Stimulated activated CD4-positive, alpha-beta T cell treated with anti-CD3 and anti-CD28 coated beads, Interleukin-12 subunit alpha, Interleukin-12 subunit beta, amount 100 ng/mL, for 48 hours (primary cell): ENCODE data around the gene MAPK4.
"Not testable (repeated sequence)": the region's sequence is repeated elsewhere in the genome, so short reads cannot be mapped to it uniquely, and the experiment has no call there.

Experiments used
- DNase-seq, 3 donors: peaks; one replicate each; pipeline ENCODE4 v3.0.0-alpha.2; 2020; ENCODE audit warnings: low read depth in 2 of 3, low spot score in 1 of 3

The MAPK4 gene

DNA sequence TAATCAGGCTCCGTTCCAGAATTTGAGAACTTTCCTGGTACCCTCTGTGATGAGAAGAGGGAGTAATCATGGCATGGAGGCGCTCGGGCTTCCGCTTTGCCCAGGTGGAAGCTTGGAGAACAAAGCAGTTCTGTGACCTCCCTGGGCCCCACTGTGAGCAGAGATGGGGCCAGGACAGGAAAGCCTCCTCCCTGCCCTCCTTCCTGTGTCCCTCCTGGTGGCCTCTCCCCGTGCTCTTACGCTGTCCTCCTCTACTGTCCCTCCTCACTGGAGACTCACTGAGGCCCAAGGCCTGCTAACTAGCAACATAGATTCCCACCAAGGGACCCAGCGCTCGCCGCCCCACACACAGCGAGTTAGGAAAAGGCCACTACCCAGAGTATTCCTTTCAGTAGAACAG lies 119.8 kb downstream of the MAPK4 start:
- no peak for DNase-seq

GRCh38 chr18:50680966-50681365 lies 121.1 kb downstream of the MAPK4 start:
- no peak for DNase-seq

GRCh38 chr18:50682852-50683251 lies 123.0 kb downstream of the MAPK4 start:
- no peak for DNase-seq

DNA sequence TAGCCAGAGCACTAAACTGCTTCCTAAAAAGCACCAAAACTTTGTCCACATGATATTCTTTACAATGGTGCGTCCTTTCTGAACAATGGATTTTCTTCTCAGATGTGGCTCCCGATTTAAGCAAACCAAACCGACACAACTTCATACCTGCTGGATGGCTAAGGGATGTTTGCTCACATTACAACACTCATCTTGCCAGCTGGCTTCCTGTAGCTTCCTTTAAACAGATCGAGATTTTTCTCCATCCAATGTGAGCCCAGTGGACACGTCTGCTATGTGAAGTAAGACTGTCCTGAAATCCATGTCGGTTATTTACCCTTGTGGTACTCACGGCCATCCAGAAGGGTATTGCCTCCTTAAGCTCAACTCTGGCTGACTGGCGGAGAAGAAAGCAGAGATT lies 126.5 kb downstream of the MAPK4 start:
- DNase-seq = no peak

GRCh38 chr18:50687491-50687890 lies 127.6 kb downstream of the MAPK4 start:
- DNase-seq = no peak

GRCh38 chr18:50689578-50689977 lies 129.7 kb downstream of the MAPK4 start:
- DNase-seq = no peak

DNA sequence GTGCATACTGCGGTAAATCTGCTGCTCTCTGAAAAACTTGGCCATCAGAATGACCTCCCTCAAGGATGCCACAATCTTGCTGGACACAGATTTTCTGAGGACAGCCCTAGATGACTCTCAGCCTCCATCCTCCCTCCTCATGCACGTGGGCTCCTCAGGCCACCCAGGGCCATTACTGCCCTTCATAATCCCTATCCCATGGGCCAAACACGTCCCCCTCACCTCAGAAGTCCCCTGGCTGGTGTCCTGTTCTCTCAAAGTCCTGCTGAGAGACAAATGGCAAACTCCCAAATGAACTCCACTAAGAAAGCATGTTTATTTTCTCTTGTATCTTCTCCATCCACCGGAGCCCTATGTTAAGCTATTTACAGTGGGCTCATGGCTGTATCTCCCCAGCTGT lies 134.3 kb downstream of the MAPK4 start:
- DNase-seq = no peak

GRCh38 chr18:50695431-50696176 lies 135.7 kb downstream of the MAPK4 start:
- DNase-seq = no peak

DNA sequence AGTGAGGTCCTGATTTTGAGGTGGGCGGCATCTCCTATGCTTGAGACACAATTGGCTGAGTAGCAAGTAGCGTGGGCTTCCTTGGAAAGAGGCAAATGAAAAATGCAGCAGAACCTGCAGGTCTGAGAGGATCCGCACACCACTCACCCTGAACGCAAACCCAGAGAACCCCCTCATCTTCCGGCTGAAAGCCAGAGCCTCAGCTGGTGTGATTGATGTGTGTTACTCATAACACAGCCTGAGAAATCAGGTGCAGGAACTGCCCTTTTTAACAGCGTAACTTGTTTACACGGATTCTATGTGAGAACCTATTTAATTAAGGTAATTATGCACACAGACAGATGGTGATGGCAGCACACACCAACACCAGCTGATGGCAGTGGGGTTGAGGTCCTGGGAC lies 136.5 kb downstream of the MAPK4 start:
- DNase-seq = no peak

DNA sequence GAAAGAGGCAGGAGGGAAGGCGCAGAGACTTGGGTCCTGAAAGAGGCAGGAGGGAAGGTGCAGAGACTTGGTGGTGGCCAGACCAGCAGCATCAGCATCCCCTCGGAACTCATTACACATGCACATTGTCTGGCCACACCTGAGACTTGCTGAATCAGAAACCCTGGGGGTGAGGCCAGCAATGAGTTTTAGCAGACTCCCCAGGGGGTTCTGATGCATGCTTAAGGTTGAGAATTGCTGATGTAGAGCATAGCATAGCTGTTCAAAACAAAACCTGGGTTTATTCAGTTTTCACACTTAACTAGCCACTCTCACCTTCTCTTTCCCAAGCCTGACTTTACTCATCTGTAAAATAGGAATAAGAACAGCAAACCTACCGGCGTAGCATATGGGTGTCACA lies 137.0 kb downstream of the MAPK4 start:
- no peak for DNase-seq

GRCh38 chr18:50697509-50697908 lies 137.6 kb downstream of the MAPK4 start:
- no peak for DNase-seq

GRCh38 chr18:50700245-50701165 lies 140.6 kb downstream of the MAPK4 start:
- no peak for DNase-seq

DNA sequence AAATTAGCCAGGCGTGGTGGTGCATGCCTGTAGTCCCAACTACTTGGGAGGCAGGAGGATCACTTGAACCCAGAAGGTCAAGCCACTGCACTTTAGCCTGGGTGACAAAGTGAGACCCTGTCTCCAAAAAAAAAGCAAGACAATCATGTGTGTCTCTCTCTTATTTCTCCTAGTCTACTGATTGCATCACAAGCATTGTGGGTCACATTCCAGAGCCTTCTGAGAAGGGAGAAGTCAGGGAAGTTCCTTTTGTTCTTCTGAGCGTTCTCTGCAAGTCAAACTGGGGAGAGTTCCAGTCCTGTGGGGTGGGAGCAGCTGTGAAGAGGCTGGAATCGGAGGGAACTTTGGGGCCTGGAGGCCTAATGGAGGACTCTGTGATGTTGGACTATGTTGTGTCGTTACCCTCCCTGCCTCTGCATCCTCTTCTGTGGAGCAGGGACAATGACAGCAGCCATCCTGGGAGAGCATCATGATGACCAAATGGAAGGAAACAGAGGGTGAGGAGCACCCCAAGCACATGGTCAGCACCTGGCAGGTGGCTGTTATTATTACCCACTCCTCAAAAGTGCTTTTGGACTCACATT lies 144.6 kb downstream of the MAPK4 start:
- DNase-seq = no peak

DNA sequence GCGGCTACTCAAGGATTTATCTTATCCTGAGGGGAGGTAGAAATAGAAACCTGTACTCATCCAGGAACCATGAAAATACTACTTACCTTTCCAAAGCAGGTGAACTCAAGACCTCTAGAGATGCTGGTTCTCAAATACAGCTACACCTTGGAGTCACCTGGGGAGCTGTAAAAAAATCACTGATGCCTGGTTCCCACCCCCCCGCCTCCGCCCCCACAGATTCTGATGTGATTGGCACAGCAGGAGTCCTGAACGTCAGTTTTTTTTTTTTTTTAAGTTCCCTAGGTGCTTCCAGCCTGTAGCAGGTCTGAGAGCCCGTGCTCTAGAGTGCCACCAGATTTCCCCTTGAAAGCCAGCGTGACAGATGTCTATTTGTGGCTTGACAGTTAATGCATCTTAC lies 146.3 kb downstream of the MAPK4 start:
- DNase-seq = no peak

DNA sequence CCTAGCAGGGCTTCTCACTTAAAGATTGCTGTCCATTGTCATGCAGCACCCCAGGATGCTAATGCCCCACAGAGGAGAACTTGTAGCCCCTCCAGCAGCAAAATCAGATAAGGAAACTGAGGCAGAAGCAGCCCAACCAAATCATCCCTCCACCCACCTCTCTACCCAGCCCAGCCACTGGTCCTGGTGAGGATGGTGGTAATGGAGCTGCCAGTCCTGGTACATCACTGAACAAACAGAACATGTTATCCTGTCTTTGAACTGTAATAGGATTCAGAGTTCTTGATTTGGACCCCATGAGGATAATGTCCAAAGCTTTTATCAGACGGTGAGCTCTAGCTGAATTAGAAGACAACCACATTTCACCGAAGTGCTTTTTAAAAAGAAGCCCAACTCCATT lies 146.8 kb downstream of the MAPK4 start:
- DNase-seq = no peak

DNA sequence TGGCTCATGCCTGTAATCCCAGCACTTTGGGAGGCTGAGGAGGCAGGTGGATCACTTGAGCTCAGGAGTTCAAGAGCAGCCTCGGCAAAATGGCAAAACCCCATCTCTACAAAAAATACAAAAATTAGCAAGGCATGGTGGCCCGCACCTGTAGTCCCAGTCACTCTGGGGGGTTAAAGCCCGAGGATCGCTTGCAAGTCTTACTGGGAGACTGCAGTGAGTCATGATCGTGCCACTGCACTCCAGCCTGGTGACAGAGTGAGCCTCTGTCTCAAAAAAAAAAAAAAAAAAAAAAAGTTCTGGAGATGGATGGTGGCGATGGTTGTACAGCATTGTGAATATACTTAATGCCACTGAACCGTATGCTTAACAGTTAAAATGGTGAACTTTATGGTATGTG lies 147.4 kb downstream of the MAPK4 start:
- DNase-seq = not testable (repeated sequence)

DNA sequence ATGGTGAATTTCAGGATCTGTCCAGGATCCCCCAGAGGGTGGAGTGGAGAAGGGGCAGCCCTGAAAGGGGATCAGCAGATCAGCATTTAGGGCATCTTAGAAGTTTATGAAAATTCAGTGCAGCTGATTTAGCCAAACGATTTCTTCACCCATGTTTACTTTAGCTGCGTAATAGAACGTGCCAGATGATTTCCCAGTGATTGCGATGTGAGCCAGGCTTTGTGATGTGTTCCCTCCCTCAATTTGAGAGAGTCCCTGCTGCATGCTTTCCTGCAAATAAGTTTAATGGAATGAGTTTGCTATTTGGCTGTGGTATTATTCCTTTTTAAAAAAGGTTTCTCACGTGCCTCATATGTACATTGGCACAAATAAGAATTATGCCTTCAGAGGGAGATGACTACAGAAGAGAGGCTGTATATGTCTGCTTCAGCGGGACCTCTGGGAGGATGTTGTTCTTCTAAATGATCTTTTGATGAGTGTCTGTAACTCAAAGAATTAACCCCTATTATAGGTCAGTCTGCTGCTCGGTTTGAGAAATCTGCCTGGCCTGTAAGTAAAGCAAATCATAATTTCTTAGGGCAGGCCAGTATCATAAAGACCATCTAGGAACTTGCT lies 148.1 kb downstream of the MAPK4 start:
- DNase-seq = no peak

DNA sequence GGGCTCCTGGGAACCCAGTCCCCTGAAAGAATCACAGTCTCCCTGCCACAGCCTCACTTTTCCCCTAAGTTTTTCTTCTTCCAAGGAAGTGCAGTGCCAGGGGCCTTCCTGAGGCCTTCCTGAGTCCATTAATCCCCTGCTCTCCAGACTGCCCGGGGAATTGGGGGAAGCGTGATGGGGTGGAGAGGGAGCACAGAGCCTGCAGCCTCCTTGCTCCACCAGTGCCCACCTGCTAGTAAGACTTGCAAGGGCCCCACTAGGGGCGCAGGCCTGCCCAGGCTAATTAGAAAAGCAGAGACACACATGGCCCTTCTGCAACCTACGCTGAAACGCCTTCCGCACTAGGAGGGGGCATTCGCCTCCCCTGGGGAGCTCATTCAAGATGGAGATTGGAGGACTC lies 149.3 kb downstream of the MAPK4 start:
- DNase-seq = no peak

GRCh38 chr18:50711386-50711785 lies 151.5 kb downstream of the MAPK4 start:
- no peak for DNase-seq

- no peak for DNase-seq
Measured at GRCh38 chr18:50715919-50716318, 156.0 kb downstream of the MAPK4 start.

- DNase-seq = no peak
Measured at GRCh38 chr18:50716902-50717301, 157.0 kb downstream of the MAPK4 start.

- DNase-seq = no peak
Measured at GRCh38 chr18:50717563-50717962, 157.7 kb downstream of the MAPK4 start.
